Esophagus mucosa (tissue), 1 donor: ENCODE data around the gene ARHGEF19. TPM values are rescaled to one million over a fixed set of nuclear protein-coding genes. Genes with fewer than 3 reads are reported as not detected.
"Not testable (repeated sequence)": the region's sequence is repeated elsewhere in the genome, so short reads cannot be mapped to it uniquely, and the experiment has no call there.

Experiments
- ATAC-seq: fragments of 200-7000 bp; cut with Tn5 transposase; one replicate; pipeline ENCODE4 v1.9.1; 2020
- total RNA-seq: library from RNA; stranded (reverse); gene quantifications from one replicate; pipeline ENCODE4 v1.2.4, GENCODE V29; 2023
- donor health status: DM: yes; HTN: yes; CAD: no.

Gene ARHGEF19
- total RNA-seq, 1 donor from 2014 or later = 21.9 TPM

DNA sequence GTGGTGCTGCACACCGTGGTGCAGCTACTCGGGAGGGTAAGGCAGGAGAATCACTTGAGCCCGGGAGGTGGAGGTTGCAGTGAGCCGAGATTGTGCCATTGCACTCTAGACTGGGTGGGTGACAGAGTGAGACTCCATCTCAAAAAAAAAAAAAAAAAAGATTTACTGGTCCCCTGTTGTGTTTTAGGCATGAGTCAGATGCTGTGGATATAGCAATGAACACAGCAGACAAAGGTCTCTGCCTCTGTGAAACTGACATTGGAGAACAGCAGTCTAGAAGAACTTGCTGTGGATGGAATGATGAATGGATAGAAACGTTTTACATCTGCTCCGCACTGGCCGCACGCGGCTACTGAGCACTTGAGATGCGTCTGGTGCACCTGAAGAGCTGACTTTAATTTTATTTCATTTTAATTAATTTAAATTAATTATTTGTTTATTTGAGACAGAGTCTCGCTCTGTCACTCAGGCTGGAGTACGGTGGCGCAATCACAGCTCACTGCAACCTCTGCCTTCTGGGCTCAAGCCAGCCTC, 32.1 kb downstream of the ARHGEF19 start:
- ATAC-seq = no peak

GRCh38 chr1:16178596-16179497, 33.6 kb downstream of the ARHGEF19 start:
- ATAC-seq = peak; percentile 58

DNA sequence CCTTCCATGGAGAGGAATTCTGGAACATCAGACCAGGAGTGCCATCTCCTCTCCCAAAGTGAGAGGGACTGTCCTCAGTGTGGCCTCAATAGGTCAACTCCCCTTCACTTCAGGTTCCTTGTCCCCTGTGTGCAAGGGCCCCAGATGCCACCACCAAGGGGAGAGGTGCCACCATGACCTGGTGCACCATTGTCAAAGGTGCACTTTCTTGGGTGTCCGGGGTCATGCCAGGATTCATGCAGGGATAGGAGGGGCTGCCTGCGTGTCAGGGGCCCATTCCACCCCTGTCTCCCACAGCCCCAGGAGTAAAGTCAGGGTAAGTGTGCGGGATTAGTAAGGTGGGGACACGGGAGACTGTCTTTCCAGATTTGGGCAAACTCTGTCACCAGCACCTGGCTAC, 35.1 kb downstream of the ARHGEF19 start:
- no peak for ATAC-seq

DNA sequence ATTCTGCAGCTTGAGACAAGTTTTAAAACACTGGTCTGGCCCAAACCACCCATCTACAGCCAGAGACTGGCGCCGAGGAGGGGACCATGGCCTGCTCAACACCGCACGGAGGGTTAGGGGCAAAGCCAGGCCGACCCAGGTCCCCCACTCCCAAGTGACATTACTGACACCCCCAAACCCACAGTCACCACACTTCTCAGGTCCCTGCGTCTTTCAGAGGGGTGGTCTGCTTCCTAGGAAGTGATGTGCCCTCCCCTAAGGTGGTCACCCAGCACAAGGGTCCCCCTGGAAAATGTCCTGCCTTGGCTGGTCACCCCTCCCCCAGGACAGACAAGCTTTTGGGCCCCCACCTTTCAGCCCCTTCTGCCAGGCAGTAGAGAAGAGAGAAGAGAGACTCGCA, 35.8 kb downstream of the ARHGEF19 start:
- no peak for ATAC-seq

DNA sequence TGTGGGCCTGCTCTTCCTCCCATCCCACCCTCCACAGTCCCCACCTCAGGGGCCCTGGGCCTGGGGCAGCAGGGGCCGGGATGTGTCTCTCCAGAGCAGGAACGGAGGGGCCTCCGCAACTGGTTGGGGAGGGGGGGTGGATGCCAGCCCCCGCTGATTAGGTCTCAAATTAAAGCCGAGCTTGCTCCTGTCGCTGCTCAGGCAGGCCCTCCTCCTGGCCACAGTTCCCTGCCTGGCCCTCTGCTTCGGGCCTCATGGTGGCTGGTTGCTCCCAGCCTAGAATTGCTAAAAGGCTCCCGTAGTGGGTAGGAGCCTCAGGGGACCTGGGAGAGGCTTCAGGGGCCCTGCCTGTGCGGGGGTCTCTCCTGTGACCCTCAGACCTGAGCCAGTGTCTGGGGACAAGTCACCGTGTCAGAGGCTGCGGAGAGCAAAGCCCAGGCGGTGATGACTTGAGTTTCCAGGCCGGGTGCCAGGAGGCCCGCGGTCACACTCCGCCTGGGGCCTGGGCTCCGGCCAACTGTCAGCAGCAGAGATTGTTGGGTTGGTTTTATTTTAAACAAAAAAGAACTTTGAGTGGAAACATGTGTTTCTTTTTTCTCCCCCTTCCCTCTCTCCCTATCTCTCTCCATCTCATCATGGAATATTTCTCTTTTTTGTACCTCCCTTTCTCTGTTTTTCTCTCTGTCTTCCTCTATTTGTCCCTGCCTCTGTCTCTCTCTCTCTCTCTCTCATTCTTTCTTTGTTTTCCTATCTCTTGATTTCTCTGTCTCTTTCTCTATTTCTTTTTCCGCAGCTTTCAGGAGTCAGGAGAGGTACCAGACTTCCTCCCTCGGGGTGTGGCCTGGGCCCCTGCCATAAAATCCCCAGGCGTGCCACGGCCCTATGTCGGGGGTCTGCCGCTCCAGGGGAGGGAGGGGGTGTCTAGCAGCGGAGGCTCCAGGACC, 36.6 kb downstream of the ARHGEF19 start:
- ATAC-seq = no peak

DNA sequence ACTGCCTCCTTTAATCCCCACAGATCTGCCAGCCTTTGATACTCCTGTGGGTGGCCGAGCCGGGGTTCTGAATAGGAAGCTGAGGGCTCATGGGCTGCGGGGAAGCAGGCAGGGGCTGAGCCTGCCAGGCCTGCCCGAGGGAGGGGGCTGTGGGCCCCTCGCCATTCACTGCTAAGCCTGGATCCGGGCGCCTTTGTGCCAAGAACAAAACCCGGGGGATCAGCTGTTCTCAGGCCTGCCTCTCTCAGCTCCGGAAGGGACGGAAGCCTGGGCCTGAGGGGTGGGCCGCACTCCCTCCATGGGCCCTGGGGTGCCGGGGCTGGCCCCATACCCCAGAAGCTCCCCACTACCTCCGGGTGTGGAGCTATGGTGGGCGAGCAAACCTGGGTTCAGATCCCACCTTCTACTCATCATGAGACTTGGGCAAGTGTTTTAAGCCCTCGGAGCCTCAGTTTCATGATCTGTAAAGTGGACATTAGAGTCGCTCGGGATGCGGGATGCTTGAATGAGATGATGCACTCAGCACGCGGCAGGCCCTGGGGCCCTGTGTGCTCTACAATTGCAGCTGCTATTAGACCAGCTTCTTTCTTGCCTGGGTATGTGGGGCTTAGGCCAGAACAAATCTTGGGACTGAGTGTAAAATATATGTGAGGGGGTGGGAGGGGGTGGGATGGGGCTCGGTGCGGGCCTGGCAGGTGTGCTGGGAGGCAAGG, 37.4 kb downstream of the ARHGEF19 start:
- ATAC-seq = no peak

DNA sequence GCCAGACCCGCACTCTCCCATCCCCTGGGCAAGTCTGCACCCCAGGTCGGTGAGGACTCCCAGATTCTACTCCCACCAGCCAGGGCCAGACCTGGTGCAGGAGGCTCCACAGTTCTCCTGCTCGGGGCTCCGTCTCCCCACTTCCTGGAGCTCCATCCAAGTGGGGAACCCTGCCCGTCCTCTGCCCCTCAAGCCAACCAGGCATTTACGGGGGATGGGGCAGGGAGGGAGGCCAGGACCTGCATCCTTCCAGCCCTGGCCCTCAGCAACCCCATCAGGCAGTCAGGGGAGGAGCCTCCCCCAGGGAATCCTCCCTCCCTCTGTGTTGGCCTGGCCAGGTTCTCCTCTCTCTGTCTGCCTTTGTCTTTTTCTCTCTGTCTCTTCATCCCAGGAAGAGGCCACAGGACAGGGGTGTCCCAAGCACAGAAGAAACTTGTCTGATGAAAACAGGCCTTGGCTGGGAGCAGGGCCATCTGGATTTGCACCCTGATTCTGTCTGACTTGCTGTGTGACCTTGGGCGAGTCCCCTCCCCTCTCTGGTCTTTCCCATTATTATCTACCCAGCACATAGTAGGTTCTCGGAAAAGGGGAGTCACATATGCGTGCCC, 38.1 kb downstream of the ARHGEF19 start:
- ATAC-seq = peak; percentile 0

DNA sequence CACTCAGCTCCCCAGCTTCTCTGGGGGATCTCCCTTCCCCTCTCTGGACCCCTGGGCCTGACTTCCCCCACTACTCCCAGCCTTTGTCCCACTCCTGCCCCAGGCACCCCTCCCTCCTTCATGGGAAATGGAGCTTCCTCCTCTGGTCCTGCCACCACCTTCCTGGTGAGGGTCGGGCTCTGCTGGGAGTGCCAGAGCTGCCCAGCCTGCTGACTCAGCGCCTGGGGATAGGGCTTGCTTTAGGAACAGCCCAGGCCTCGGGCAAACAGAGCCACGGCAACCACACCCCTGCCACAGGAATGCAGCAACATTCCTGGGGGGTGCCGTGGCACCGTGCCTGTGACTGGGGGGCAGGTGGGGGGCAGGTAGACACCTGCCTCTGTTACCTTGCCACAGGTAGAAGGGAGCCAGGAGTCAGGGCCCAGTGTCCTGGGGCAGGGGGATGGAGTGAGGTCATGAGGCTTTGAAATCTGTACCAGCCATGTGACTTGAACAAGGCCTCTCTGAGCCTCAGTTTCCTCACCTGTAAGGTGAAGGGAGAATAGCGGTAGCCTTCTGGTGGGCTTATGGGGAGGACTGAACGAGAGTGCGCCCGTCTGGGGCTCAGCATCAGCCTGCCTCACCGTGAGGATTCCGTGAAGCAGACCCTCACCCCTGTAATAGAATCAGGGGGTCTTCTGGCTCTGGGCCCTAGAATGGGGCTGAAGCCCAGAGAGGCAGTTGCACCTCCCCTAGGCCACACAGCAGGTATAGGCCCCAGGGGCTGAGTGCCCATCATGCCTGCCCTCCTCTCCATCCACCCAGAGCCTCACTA, 38.8 kb downstream of the ARHGEF19 start:
- peak; percentile 88 for ATAC-seq

DNA sequence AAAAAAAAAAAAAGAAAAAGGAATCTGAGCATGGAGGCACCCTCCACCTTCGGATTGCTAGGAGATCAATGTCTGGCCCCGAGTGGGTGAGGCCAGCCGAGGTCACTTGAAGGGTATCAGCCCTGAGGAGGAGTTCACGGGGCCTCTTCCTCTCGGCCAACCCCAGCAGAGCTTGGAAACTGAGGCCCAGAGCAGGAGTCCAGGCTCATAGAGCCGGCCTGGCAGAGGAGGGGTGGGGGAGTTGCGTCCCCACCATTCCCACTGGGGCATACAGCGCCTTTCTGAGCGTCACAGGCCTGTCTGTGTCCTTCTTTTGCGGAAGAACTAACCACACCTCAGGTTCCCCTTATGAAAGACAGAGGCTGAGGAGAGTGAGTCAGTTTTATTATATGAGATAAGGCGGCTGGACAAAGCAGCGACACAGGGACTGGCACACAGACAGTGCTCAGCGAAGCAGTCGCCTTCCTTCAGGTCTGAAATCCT, 39.4 kb downstream of the ARHGEF19 start:
- ATAC-seq = peak; percentile 48

GRCh38 chr1:16172218-16172830, 40.1 kb downstream of the ARHGEF19 start:
- ATAC-seq = no peak

DNA sequence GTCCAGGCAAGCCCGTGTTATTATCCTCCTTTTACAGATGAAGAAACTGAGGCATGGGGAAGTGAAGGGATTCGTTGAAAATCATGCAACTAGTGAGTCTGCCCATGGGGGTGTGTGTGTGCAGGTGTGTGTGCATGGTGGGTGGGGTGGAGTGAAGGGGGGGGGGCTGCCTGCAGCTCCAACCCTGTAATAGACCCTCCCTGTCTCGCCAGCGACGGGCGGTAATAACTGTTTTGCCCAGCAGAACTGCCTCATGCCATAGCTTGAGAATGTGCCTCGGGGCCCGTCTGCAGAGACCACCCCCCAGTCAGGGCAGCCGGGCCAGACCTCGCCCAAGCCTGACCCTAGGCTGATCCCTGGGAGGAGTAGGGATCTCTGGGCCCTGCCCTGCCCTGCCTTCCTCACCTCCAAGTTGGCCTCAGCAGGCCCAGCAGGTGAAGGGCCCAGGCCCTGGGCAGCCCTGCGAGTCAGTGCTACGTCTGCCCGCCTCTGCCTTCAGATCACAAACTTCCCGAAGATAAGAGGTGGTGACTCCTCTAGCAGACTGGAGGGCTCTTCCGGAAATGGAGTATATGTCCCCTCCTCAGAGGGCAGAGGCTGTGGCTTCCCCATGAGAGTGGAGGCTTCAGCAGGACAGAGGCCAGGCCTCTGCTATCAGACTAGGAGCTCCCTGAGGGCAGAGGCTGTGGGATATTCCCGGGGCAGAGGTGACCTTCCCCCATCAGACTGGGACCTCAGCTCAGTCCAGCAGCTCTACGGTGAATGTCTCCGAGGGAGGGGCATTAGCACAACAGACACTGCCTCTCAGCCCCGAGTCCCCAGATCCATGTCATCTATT, 40.9 kb downstream of the ARHGEF19 start:
- no peak for ATAC-seq

- ATAC-seq = no peak
Measured at GRCh38 chr1:16170283-16170673, 42.2 kb downstream of the ARHGEF19 start.

- no peak for ATAC-seq
Measured at GRCh38 chr1:16168622-16169360, 43.7 kb downstream of the ARHGEF19 start.

DNA sequence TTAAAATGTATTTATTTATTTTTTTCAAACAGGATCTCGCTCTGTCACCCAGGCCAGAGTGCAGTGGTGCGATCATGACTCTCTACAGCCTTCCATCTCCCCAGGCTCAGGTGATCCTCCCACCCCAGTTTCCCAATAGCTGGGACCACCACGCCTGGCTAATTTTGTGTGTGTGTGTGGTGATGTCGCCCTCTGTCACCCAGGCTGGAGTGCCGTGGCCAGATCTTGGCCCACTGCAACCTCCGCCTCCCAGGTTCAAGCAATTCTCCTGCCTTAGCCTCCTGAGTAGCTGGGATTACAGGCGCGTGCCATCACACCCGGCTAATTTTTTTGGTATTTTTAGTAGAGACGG, 44.3 kb downstream of the ARHGEF19 start:
- ATAC-seq = not testable (repeated sequence)

DNA sequence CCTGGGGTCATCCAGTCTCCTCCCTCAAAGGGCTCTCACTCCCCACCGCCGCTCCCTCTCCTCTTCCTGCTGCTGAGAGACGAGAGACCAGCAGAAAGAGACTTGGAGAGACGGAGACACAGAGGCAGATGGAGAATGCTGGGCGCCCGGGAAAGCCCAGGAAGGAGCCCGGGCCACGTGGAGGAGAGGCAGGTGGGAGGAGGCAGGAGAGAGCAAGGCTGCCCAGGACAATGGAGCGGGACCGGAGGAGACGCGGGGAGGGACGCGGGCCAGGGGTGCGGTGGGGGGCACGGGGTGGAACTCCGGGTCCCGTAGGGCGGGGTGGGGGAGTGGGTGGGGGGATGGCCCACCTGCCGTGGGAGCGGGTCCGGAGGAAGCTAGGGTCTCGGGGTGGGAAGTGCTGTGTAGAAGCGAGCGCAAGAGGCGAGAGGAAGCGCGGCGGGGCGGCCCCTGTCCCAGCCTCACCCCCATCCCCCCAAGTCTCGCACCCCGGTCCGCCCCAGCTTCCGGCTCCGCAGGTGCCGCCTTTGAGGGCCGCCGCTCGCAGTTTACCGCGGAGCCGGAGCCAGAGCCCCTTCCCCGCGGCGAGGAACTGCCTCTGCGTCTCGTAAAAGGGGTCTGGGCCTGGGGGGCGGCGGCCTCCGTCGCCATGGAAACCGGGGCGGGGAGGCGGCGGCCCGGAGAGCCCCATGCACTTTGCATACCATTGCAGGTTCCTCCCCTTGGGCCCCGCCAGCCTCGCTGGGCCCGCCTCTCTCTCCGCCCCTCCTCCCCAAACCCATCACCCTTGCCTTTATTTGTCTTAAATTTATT, 44.9 kb downstream of the ARHGEF19 start:
- ATAC-seq = peak; percentile 55

GRCh38 chr1:16166117-16166516, 46.3 kb downstream of the ARHGEF19 start:
- no peak for ATAC-seq

GRCh38 chr1:16165548-16165947, 46.9 kb downstream of the ARHGEF19 start:
- no peak for ATAC-seq

DNA sequence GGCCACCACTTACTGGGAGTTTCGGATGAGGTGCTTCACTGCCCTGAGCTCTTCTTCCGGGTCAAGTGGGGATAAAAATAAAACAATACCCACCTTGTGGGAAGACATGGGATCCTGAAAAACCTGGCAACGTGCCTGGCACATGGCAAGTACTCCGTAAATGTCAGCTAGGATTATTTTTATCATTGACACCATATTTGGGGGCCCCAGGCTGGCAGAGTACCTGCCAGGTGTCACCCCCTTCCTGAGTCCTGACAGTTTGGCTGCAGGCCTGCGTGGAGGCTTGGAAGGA, 47.4 kb downstream of the ARHGEF19 start:
- no peak for ATAC-seq
